IPS-18a (cell line): ENCODE results near the gene STOX2.
A peak's percentile ranks its signal among the peaks of the same experiment; 100 is the strongest.
"Not testable (repeated sequence)": the region's sequence is repeated elsewhere in the genome, so short reads cannot be mapped to it uniquely, and the experiment has no call there.

ENCODE experiments used
- H3K27ac ChIP-seq: one replicate; pipeline ENCODE4 v1.5.1; 2013; ENCODE audit warnings: low read length
- H3K27me3 ChIP-seq: one replicate; pipeline ENCODE4 v1.6.1; 2013; ENCODE audit warnings: mild to moderate bottlenecking, low read length; ENCODE audit not compliant: control insufficient read depth, insufficient read depth
- H3K36me3 ChIP-seq: one replicate; pipeline ENCODE4 v1.6.1; 2013; ENCODE audit warnings: low read depth, low read length; ENCODE audit not compliant: control insufficient read depth
- H3K4me1 ChIP-seq: one replicate; pipeline ENCODE4 v1.6.1; 2013; ENCODE audit warnings: low read depth, low read length; ENCODE audit not compliant: control insufficient read depth
- H3K4me3 ChIP-seq: one replicate; pipeline ENCODE4 v1.5.1; 2013; ENCODE audit warnings: low read length
- H3K9ac ChIP-seq: one replicate; pipeline ENCODE4 v1.6.1; 2013; ENCODE audit warnings: mild to moderate bottlenecking, low read length, moderate library complexity
- H3K9me3 ChIP-seq: one replicate; pipeline ENCODE4 v1.6.1; 2013; ENCODE audit warnings: low read depth, low read length; ENCODE audit not compliant: control insufficient read depth

The STOX2 gene

GRCh38 chr4:183940864-183941263 lies 35.8 kb downstream of the STOX2 start:
- Histone ChIP-seq H3K27me3 (no peaks in the 10 kb centered on the region), H3K27ac (no peak overlapping the region), H3K9ac (no peak overlapping the region), H3K36me3 (no peaks in the 10 kb centered on the region), H3K4me3 (no peak overlapping the region), H3K4me1 (peaks cover 17% of the 10 kb centered on the region), H3K9me3 (no peaks in the 10 kb centered on the region)

- Histone ChIP-seq H3K9me3 (no peaks in the 10 kb centered on the region), H3K27me3 (no peaks in the 10 kb centered on the region), H3K27ac (no peak overlapping the region), H3K9ac (no peak overlapping the region), H3K36me3 (no peaks in the 10 kb centered on the region), H3K4me1 (peaks cover 7% of the 10 kb centered on the region), H3K4me3 (no peak overlapping the region)
These were observed 36.9 kb downstream of the STOX2 start for GRCh38 chr4:183941964-183942363.

GRCh38 chr4:183945741-183946140 lies 40.6 kb downstream of the STOX2 start:
- Histone ChIP-seq H3K9me3 (no peaks in the 10 kb centered on the region), H3K9ac (peak overlapping the region; percentile 12), H3K27ac (no peak overlapping the region), H3K27me3 (no peaks in the 10 kb centered on the region), H3K36me3 (no peaks in the 10 kb centered on the region), H3K4me3 (no peak overlapping the region), H3K4me1 (peaks cover 6% of the 10 kb centered on the region)

- no peaks in the 10 kb centered on the region for H3K36me3 ChIP-seq
- no peak overlapping the region for H3K9ac ChIP-seq
- H3K27ac ChIP-seq = no peak overlapping the region
- H3K27me3 ChIP-seq = no peaks in the 10 kb centered on the region
- H3K9me3 ChIP-seq = no peaks in the 10 kb centered on the region
- H3K4me3 ChIP-seq = no peak overlapping the region
- H3K4me1 ChIP-seq = peaks cover 4% of the 10 kb centered on the region
These were observed 45.4 kb downstream of the STOX2 start for GRCh38 chr4:183950536-183950935.

- H3K4me1 ChIP-seq, H3K36me3 ChIP-seq, H3K27me3 ChIP-seq, H3K9ac ChIP-seq, H3K9me3 ChIP-seq, H3K27ac ChIP-seq, H3K4me3 ChIP-seq: not testable (repeated sequence)
These were observed 47.5 kb downstream of the STOX2 start for GRCh38 chr4:183952652-183953051.

GRCh38 chr4:183959319-183960045 lies 54.4 kb downstream of the STOX2 start:
- peak overlapping the region; percentile 27 for H3K27ac ChIP-seq
- H3K4me1 ChIP-seq = peaks cover 39% of the 10 kb centered on the region
- no peaks in the 10 kb centered on the region for H3K9me3 ChIP-seq
- peak overlapping the region; percentile 14 for H3K4me3 ChIP-seq
- H3K36me3 ChIP-seq = no peaks in the 10 kb centered on the region
- H3K27me3 ChIP-seq = no peaks in the 10 kb centered on the region
- H3K9ac ChIP-seq = peak overlapping the region; percentile 16

- Histone ChIP-seq H3K27ac (no peak overlapping the region), H3K9me3 (no peaks in the 10 kb centered on the region)
These were observed 54.9 kb downstream of the STOX2 start for GRCh38 chr4:183960046-183960420.

GRCh38 chr4:183960962-183961541 lies 55.9 kb downstream of the STOX2 start:
- Histone ChIP-seq H3K27ac (no peak overlapping the region), H3K4me3 (no peak overlapping the region), H3K4me1 (peaks cover 39% of the 10 kb centered on the region), H3K9ac (no peak overlapping the region), H3K36me3 (no peaks in the 10 kb centered on the region), H3K9me3 (no peaks in the 10 kb centered on the region), H3K27me3 (no peaks in the 10 kb centered on the region)

More at GRCh38 chr4:183960046-183960420, 54.9 kb downstream of the STOX2 start:
- Histone ChIP-seq H3K4me1 (peaks cover 39% of the 10 kb centered on the region), H3K36me3 (no peaks in the 10 kb centered on the region), H3K4me3 (peak overlapping the region; percentile 14), H3K9ac (no peak overlapping the region), H3K27me3 (no peaks in the 10 kb centered on the region)

- Histone ChIP-seq H3K4me1 (peaks cover 39% of the 10 kb centered on the region), H3K9me3 (no peaks in the 10 kb centered on the region), H3K27me3 (no peaks in the 10 kb centered on the region), H3K9ac (no peak overlapping the region), H3K36me3 (no peaks in the 10 kb centered on the region), H3K4me3 (no peak overlapping the region), H3K27ac (no peak overlapping the region)
These were observed 56.7 kb downstream of the STOX2 start for GRCh38 chr4:183961795-183962194.

- Histone ChIP-seq H3K9ac (no peak overlapping the region), H3K27me3 (no peaks in the 10 kb centered on the region), H3K4me3 (no peak overlapping the region), H3K36me3 (no peaks in the 10 kb centered on the region), H3K4me1 (peaks cover 39% of the 10 kb centered on the region), H3K9me3 (no peaks in the 10 kb centered on the region), H3K27ac (no peak overlapping the region)
These were observed 57.3 kb downstream of the STOX2 start for GRCh38 chr4:183962419-183962818.

- Histone ChIP-seq H3K4me3 (no peak overlapping the region), H3K36me3 (no peaks in the 10 kb centered on the region), H3K9me3 (no peaks in the 10 kb centered on the region), H3K27ac (no peak overlapping the region), H3K4me1 (peaks cover 26% of the 10 kb centered on the region), H3K9ac (no peak overlapping the region), H3K27me3 (no peaks in the 10 kb centered on the region)
These were observed 61.3 kb downstream of the STOX2 start for GRCh38 chr4:183966371-183966770.

GRCh38 chr4:183967266-183967665 lies 62.2 kb downstream of the STOX2 start:
- H3K4me3 ChIP-seq = no peak overlapping the region
- H3K27ac ChIP-seq = no peak overlapping the region
- H3K27me3 ChIP-seq = no peaks in the 10 kb centered on the region
- H3K9me3 ChIP-seq = no peaks in the 10 kb centered on the region
- peaks cover 21% of the 10 kb centered on the region for H3K4me1 ChIP-seq
- H3K36me3 ChIP-seq = no peaks in the 10 kb centered on the region
- H3K9ac ChIP-seq = no peak overlapping the region
